ENCODE data around the gene TBCK. TPM values are rescaled to one million over a fixed set of nuclear protein-coding genes. Genes with fewer than 3 reads are reported as not detected.

The TBCK gene
- total RNA-seq, result 34.1 and 36.1 TPM in 2 replicates
- 32.6 and 36.9 TPM in 2 replicates for polyA plus RNA-seq

DNA sequence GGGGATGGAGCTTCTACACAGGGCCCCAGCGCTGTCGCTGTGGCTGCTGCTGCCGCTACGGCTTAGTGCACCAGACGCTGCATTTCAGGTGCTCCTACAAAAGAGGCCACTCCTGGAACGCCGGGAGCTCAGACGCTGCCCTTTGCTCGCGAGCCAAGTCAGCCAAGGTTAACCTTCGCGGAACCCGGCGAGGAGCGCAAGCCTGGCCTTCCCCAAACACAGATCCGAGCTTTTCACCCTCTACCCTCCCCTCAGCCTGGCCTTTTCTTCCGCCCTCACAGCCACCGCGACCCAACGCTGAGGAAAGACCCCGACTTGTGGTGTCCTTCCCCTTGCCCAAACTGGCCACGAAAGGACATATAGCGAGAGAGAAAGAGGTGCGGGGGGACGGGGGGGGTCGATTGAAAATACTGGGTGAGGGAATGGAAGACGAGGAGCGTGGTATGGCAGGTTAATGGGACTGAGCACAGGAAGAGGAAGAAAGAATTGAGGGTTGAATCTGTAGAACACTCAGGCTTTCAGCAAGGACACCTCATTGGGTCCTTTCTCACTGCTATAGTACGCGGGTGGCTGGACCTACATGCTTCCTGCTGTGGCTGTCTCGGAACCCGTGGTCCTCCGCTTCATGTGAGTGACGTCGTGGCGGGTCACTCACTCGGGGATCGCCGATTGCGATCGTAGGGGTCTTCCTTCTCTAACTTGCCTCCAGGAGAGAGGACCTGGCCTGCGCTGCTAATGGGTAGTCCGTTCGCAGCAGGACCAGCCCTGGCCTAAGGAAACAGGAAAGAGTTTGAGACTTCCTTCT is at the start of gene TBCK, which contains the start of gene AIMP1:
Gene TBCK (minus strand): TSS at position 242 of the 805 bp plus-strand sequence. CDS start 7,249 bp downstream, outside the sequence.
Gene AIMP1 (plus strand): TSS at position 583 of the 805 bp plus-strand sequence. CDS start 8,460 bp downstream, outside the sequence.
- peak within 1 kb of the TSS; percentile 100 for H3K27ac ChIP-seq
- TF ChIP-seq, protein P1, sequence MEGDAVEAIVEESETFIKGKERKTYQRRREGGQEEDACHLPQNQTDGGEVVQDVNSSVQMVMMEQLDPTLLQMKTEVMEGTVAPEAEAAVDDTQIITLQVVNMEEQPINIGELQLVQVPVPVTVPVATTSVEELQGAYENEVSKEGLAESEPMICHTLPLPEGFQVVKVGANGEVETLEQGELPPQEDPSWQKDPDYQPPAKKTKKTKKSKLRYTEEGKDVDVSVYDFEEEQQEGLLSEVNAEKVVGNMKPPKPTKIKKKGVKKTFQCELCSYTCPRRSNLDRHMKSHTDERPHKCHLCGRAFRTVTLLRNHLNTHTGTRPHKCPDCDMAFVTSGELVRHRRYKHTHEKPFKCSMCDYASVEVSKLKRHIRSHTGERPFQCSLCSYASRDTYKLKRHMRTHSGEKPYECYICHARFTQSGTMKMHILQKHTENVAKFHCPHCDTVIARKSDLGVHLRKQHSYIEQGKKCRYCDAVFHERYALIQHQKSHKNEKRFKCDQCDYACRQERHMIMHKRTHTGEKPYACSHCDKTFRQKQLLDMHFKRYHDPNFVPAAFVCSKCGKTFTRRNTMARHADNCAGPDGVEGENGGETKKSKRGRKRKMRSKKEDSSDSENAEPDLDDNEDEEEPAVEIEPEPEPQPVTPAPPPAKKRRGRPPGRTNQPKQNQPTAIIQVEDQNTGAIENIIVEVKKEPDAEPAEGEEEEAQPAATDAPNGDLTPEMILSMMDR (IDR thresholded peaks at IDR 0.05; ENCODE audit: low read depth, low read length), result no peak
- peaks cover 16% of the 10 kb centered on the region for H3K4me1 ChIP-seq (ENCODE audit: low read depth)
- no peaks in the 10 kb centered on the region for H3K9me3 ChIP-seq (ENCODE audit: low read depth)
- H3K27me3 ChIP-seq, result no peaks in the 10 kb centered on the region
- H3K36me3 ChIP-seq, result peaks cover 3% of the 10 kb centered on the region
- H3K4me3 ChIP-seq, result peak within 1 kb of the TSS; percentile 91
- DNase-seq (ENCODE audit: low read depth in 1 of 2, low spot score in 1 of 2), result peak; percentile 94 to 95

DNA sequence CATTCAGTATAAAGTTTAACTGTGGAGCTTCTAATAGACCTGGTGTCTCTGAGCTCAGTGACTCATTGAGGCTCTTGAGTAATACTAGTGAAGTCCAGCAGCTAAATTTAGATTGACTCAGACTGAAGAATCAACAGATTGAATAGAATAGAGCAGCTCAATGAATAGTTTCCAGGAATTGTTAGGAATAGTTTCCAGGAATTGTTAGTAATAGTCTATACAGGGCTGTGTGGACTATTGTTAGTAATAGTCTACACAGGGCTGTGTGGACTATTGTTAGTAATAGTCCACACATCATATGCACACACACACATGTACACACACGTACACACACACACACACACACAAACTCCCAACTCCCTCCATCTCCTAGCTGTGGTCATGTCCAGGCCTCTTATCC is 49.6 kb upstream of the TBCK start:
- Histone ChIP-seq H3K27ac (no peak overlapping the region), H3K36me3 (no peaks in the 10 kb centered on the region), H3K9me3 (ENCODE audit: low read depth) (no peaks in the 10 kb centered on the region), H3K4me3 (no peak overlapping the region), H3K4me1 (ENCODE audit: low read depth) (peaks cover 12% of the 10 kb centered on the region), H3K27me3 (no peaks in the 10 kb centered on the region)
- TF ChIP-seq, protein P1 (IDR thresholded peaks at IDR 0.05; ENCODE audit: low read depth, low read length), result no peak
- DNase-seq (ENCODE audit: low read depth in 1 of 2, low spot score in 1 of 2), result peak; percentile 44 to 86

- H3K9me3 ChIP-seq (ENCODE audit: low read depth), result no peaks in the 10 kb centered on the region
- TF ChIP-seq, protein P1 (IDR thresholded peaks at IDR 0.05; ENCODE audit: low read depth, low read length), result no peak
- peaks cover 11% of the 10 kb centered on the region for H3K4me1 ChIP-seq (ENCODE audit: low read depth)
- H3K36me3 ChIP-seq, result no peaks in the 10 kb centered on the region
- peak in 1 of 2 donors; percentile 7 for DNase-seq (ENCODE audit: low read depth in 1 of 2, low spot score in 1 of 2)
- H3K27ac ChIP-seq, result no peak overlapping the region
- H3K27me3 ChIP-seq, result no peaks in the 10 kb centered on the region
- no peak overlapping the region for H3K4me3 ChIP-seq
Measured at GRCh38 chr4:106364282-106364681, 48.3 kb upstream of the TBCK start.

DNA sequence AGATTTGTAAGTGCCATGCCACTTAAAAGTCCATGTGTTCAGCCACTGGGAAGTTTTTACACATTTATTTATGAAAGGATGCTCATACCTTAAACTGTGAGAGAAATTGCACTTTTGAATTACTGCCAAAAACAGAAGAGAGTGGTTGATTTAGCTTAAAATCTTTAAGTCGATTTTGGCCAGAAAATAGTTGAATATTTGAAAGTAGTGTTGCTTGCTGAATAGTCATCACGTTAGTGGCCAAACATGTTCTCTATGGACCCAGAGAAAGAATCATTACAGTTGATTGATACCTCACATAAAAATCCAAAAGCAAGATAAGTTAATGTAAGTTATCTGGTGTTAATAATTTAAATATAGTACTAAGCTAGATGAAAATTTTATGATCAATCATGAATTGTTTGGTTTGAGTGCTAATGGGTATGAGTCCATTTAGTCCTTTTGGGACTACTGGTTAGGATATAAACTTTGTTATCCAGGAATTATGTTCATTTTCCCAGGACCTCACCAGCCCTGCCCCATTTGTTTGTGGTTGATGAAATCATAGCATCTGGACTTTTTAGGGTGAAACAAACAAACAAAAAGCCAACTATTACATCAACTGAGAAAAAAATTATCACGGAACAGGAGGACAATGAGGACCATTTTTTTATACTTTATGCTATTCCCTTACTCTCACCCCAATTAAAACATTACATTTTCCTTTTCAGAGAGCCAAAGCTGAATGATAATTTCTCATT is 46.2 kb upstream of the TBCK start:
- no peaks in the 10 kb centered on the region for H3K9me3 ChIP-seq (ENCODE audit: low read depth)
- H3K27me3 ChIP-seq, result no peaks in the 10 kb centered on the region
- H3K4me1 ChIP-seq (ENCODE audit: low read depth), result peaks cover 9% of the 10 kb centered on the region
- no peaks in the 10 kb centered on the region for H3K36me3 ChIP-seq
- DNase-seq (ENCODE audit: low read depth in 1 of 2, low spot score in 1 of 2), result no peak
- no peak overlapping the region for H3K4me3 ChIP-seq
- H3K27ac ChIP-seq, result no peak overlapping the region
- TF ChIP-seq, protein P1 (IDR thresholded peaks at IDR 0.05; ENCODE audit: low read depth, low read length), result no peak

DNA sequence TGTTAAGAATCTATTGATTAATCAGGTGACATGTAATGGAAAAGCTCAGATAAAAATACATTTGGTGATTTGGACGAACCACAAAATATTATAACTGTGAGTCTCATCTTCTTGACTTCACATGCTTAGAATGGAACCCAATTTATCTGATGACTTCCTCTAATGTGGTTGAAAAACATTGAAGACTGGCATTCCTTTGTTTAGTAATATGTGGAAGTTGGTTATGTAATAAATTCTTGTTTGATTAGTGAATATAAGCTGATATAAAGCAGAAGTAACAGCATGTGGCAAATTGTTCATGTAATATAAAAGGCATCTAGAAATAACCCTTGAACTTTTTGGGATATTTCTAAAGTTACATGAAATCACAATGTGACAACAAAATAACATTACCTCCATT is 42.9 kb upstream of the TBCK start:
- no peaks in the 10 kb centered on the region for H3K36me3 ChIP-seq
- no peaks in the 10 kb centered on the region for H3K4me1 ChIP-seq (ENCODE audit: low read depth)
- peak in 1 of 2 donors; percentile 29 for DNase-seq (ENCODE audit: low read depth in 1 of 2, low spot score in 1 of 2)
- no peaks in the 10 kb centered on the region for H3K27me3 ChIP-seq
- H3K4me3 ChIP-seq, result no peak overlapping the region
- TF ChIP-seq, protein P1 (IDR thresholded peaks at IDR 0.05; ENCODE audit: low read depth, low read length), result no peak
- H3K9me3 ChIP-seq (ENCODE audit: low read depth), result no peaks in the 10 kb centered on the region
- no peak overlapping the region for H3K27ac ChIP-seq
